ENCODE results near the gene IGFBP1. TPM values are rescaled to one million over a fixed set of nuclear protein-coding genes. Genes with fewer than 3 reads are reported as not detected.

The IGFBP1 gene
- total RNA-seq = not detected in 2 replicates

GRCh38 chr7:45888185-45888992, at the start of gene IGFBP1:
IGFBP1 (plus strand) TSS chr7:45888488; CDS start chr7:45888653, 165 bp downstream.

GRCh38 chr7:45873035-45873354, 15.3 kb upstream of the IGFBP1 start, which contains the start of gene CCDC201:
CCDC201 (minus strand) TSS chr7:45873082; CDS start chr7:45873007, 75 bp downstream.

GRCh38 chr7:45920502-45921380, 32.5 kb downstream of the IGFBP1 start, which contains the start of gene IGFBP3:
IGFBP3 (minus strand) TSS chr7:45921272; CDS start chr7:45921140, 132 bp downstream.

Other genes with a start within 250 kb of the IGFBP1 start
- not detected in 2 replicates for gene CCDC201, start 15.4 kb upstream of the IGFBP1 start, total RNA-seq
- gene IGFBP3, start 32.8 kb downstream of the IGFBP1 start, total RNA-seq = 11.6 and 33.7 TPM in 2 replicates

Measured in smooth muscle cell of trachea (primary cell).